Measurements from ENCODE around the gene NLRC4. TPM values are rescaled to one million over a fixed set of nuclear protein-coding genes. Genes with fewer than 3 reads are reported as not detected.

NLRC4 gene
- total RNA-seq = 10 to 100 TPM in 1 of 4 donors, 1 to 10 TPM in 3; 1.5 to 18.9 (median 5.0) TPM

- TF ChIP-seq CTCF (IDR thresholded peaks at IDR 0.05; ENCODE audit: low read depth) = no peak
Measured at GRCh38 chr2:32264422-32265105, at the start of gene NLRC4. TSS of gene NLRC4 (minus strand) at chr2:32264886. CDS start at chr2:32256775, 8,111 bp downstream.

DNA sequence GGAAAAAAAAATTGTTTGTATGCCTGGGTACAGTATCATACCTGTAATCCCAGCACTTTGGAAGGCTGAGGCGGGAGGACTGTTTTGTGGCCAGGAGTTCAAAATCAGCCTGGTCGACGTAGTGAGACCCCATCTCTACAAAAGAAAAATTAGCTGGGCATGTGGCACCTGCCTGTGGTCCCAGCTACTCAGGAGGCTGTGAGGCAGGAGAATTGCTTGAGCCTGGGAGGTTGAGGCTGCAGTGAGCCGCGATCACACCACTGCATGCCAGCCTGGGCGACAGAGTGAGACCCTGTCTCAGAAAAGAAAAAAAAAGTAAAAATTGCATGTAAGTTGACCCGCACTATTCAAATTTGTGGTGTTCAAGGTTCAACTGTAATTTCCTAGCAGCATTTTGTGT is 45.9 kb upstream of the NLRC4 start:
- no peak for TF ChIP-seq CTCF (IDR thresholded peaks at IDR 0.05; ENCODE audit: low read depth)

GRCh38 chr2:32291746-32292145 is 27.1 kb upstream of the NLRC4 start:
- TF ChIP-seq CTCF (IDR thresholded peaks at IDR 0.05; ENCODE audit: low read depth) = no peak

DNA sequence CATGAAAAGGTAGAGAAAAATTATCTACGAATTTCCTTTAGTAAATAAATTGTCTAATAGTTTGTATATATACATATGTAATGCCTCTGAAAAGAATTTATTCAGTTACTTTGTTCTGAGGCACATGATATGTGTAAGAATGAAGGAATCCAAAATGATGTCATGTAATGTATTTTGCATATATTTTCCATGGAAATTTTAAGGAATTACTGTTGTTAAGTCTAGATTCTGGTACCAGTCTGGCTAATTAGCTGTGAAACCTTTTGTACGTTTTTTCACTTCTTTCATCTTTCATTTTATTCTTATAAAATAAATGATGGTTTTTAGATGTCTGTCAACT is 25.3 kb upstream of the NLRC4 start:
- no peak for TF ChIP-seq CTCF (IDR thresholded peaks at IDR 0.05; ENCODE audit: low read depth)

GRCh38 chr2:32289165-32289999 is 24.7 kb upstream of the NLRC4 start:
- no peak for TF ChIP-seq CTCF (IDR thresholded peaks at IDR 0.05; ENCODE audit: low read depth)

DNA sequence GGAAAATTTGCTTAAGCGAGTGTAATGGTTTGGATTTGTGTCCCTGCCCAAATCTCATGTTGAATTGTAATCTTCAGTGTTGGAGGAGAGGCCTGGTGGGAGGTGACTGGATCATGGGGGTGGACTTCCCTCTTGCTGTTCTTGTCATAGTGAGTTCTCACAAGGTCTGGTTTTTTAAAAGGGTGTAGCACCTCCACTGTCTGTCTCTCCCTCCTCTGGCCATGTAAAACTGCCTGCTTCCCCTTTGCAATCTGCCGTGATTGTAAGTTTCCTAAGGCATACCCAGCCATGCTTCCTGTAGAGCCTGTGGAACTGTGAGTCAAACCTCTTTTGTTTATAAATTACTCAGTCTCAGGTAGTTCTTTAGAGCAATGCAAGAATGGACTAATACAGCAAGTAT is 19.6 kb upstream of the NLRC4 start:
- TF ChIP-seq CTCF (IDR thresholded peaks at IDR 0.05; ENCODE audit: low read depth) = no peak

DNA sequence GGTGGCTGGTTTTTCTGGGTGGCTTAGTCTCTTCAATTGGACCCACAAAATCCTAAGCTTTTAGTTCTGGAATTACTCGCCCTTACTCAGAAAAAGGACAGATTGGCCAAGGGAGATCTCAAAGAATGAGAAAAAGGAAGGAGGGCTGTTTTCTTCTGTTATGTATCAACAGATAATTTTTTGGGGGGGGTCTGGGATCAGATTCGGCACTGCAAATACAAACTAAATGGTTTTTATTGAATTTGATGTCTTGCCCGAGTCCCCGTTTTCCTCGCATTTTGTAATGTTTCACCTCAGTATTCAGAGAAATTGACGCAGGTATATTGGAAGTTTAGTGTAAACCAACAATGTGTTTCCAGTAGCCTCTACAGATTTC is 13.8 kb upstream of the NLRC4 start:
- no peak for TF ChIP-seq CTCF (IDR thresholded peaks at IDR 0.05; ENCODE audit: low read depth)
